WTC11 (cell line): Measurements from ENCODE around the gene NDUFAF8. TPM values are rescaled to one million over a fixed set of nuclear protein-coding genes. Genes with fewer than 3 reads are reported as not detected.

Source experiments
- ATAC-seq: fragments of 200-7000 bp; cut with Tn5 transposase; 2 replicates; pipeline ENCODE4 v1.10.0; 2021; ENCODE audit warnings: mild to moderate bottlenecking, moderate library complexity
- CTCF ChIA-PET: fragments of 300-600 bp; sonication (Branson Sonifier 250); formaldehyde crosslinking; loops from one replicate; lab custom pipeline; 2021; ENCODE audit warnings: antibody characterized with exemption; lab: Charles Lee
- POLR2A ChIA-PET: fragments of 350-600 bp; sonication (Branson Sonifier 250); formaldehyde crosslinking; loops from one replicate; lab custom pipeline; 2021; ENCODE audit warnings: antibody characterized with exemption; lab: Charles Lee
- DNase-seq: peaks from one replicate; pipeline ENCODE4 v3.0.0; 2021; ENCODE audit warnings: low spot score
- H3K27ac Mint-ChIP-seq: 2 replicates; pipeline ENCODE4 v1.8.0; 2021; ENCODE audit warnings: mixed read lengths
- H3K27me3 Mint-ChIP-seq: 2 replicates; pipeline ENCODE4 v1.8.0; 2021; ENCODE audit warnings: low read depth, mild to moderate bottlenecking, moderate library complexity, mixed read lengths
- H3K36me3 Mint-ChIP-seq: 2 replicates; pipeline ENCODE4 v1.8.0; 2021; ENCODE audit warnings: mixed read lengths
- H3K4me1 Mint-ChIP-seq: 2 replicates; pipeline ENCODE4 v1.8.0; 2022; ENCODE audit warnings: mixed read lengths
- H3K4me3 Mint-ChIP-seq: 2 replicates; pipeline ENCODE4 v1.8.0; 2021; ENCODE audit warnings: mild to moderate bottlenecking, moderate library complexity, mixed read lengths
- H3K9me3 Mint-ChIP-seq: 2 replicates; pipeline ENCODE4 v1.8.0; 2021; ENCODE audit warnings: mixed read lengths
- ATF1 ChIP-seq: sonication (generic); formaldehyde crosslinking; IDR thresholded peaks from 2 replicates; pipeline ENCODE4 v1.8.1; 2023; ENCODE audit warnings: mild to moderate bottlenecking, moderate library complexity, missing genetic modification reagents
- CBFB ChIP-seq: sonication (generic); formaldehyde crosslinking; IDR thresholded peaks from 2 replicates; pipeline ENCODE4 v1.8.1; 2022; ENCODE audit warnings: mild to moderate bottlenecking, low read depth, missing genetic modification reagents
- CREM ChIP-seq: sonication (generic); formaldehyde crosslinking; IDR thresholded peaks from 2 replicates; pipeline ENCODE4 v1.8.1; 2022; ENCODE audit warnings: mild to moderate bottlenecking, missing genetic modification reagents, moderate library complexity
- EMX1 ChIP-seq: fragments of 250-450 bp; sonication (Bioruptor Pico); IDR thresholded peaks from 2 replicates; pipeline ENCODE4 v1.8.0; 2021; ENCODE audit warnings: mild to moderate bottlenecking
- ETV6 ChIP-seq: sonication (generic); formaldehyde crosslinking; IDR thresholded peaks from 2 replicates; pipeline ENCODE4 v1.8.1; 2022; ENCODE audit warnings: mild to moderate bottlenecking, missing genetic modification reagents
- GABPB1 ChIP-seq: sonication (generic); formaldehyde crosslinking; IDR thresholded peaks from 2 replicates; pipeline ENCODE4 v1.8.1; 2023; ENCODE audit warnings: mild to moderate bottlenecking, missing genetic modification reagents
- HMGA2 ChIP-seq: fragments of 250-450 bp; sonication (Bioruptor Pico); IDR thresholded peaks from 2 replicates; pipeline ENCODE4 v1.4.0; 2021; ENCODE audit warnings: mild to moderate bottlenecking, moderate library complexity
- JAZF1 ChIP-seq: fragments of 250-450 bp; sonication (Bioruptor Pico); IDR thresholded peaks from 2 replicates; pipeline ENCODE4 v1.9.0; 2021; ENCODE audit warnings: moderate library complexity, mild to moderate bottlenecking, inconsistent platforms
- JUN ChIP-seq: sonication (generic); formaldehyde crosslinking; IDR thresholded peaks from 2 replicates; pipeline ENCODE4 v1.8.0; 2023; ENCODE audit warnings: mild to moderate bottlenecking, missing genetic modification reagents
- MXD4 ChIP-seq: fragments of 250-450 bp; sonication (Bioruptor Pico); IDR thresholded peaks from 2 replicates; pipeline ENCODE4 v1.8.0; 2021; ENCODE audit warnings: mild to moderate bottlenecking, moderate library complexity, borderline replicate concordance
- NFATC4 ChIP-seq: fragments of 250-450 bp; sonication (Bioruptor Pico); IDR thresholded peaks from 2 replicates; pipeline ENCODE4 v1.9.0; 2021; ENCODE audit warnings: mild to moderate bottlenecking
- NFYB ChIP-seq: sonication (generic); formaldehyde crosslinking; conservative IDR thresholded peaks from 2 replicates; pipeline ENCODE4 v1.8.0; 2022; ENCODE audit warnings: low read depth, missing genetic modification reagents
- NR2C2 ChIP-seq: sonication (generic); formaldehyde crosslinking; IDR thresholded peaks from 2 replicates; pipeline ENCODE4 v1.8.0; 2022; ENCODE audit warnings: mild to moderate bottlenecking, missing genetic modification reagents
- RORB ChIP-seq: fragments of 250-450 bp; sonication (Bioruptor Pico); IDR thresholded peaks from 2 replicates; pipeline ENCODE4 v1.9.0; 2021; ENCODE audit warnings: mild to moderate bottlenecking
- SMAD4 ChIP-seq: sonication (generic); formaldehyde crosslinking; IDR thresholded peaks from 2 replicates; pipeline ENCODE4 v1.8.0; 2022; ENCODE audit warnings: mild to moderate bottlenecking, missing genetic modification reagents
- SOX15 ChIP-seq: fragments of 250-450 bp; sonication (Bioruptor Pico); IDR thresholded peaks from 2 replicates; pipeline ENCODE4 v1.9.0; 2021; ENCODE audit warnings: mild to moderate bottlenecking
- total RNA-seq: library from RNA; stranded (reverse); gene quantifications from 3 replicates; pipeline ENCODE4 v1.2.3, GENCODE V29; 2021
- TF ChIP-seq, protein P1 (sequence below): sonication (generic); formaldehyde crosslinking; IDR thresholded peaks from 2 replicates; pipeline ENCODE4 v1.8.0; 2022; ENCODE audit warnings: mild to moderate bottlenecking, missing genetic modification reagents
- TF ChIP-seq, protein P2 (sequence below): sonication (generic); formaldehyde crosslinking; IDR thresholded peaks from 2 replicates; pipeline ENCODE4 v1.8.0; 2022; ENCODE audit warnings: mild to moderate bottlenecking, missing genetic modification reagents
- TF ChIP-seq, protein P3 (sequence below): sonication (generic); formaldehyde crosslinking; IDR thresholded peaks from 2 replicates; pipeline ENCODE4 v1.8.1; 2023; ENCODE audit warnings: mild to moderate bottlenecking, missing genetic modification reagents
- TF ChIP-seq, protein P4 (sequence below): fragments of 250-450 bp; sonication (Bioruptor Pico); IDR thresholded peaks from 2 replicates; pipeline ENCODE4 v1.9.0; 2021; ENCODE audit warnings: mild to moderate bottlenecking
- TF ChIP-seq, protein P5 (sequence below): sonication (generic); formaldehyde crosslinking; IDR thresholded peaks from 2 replicates; pipeline ENCODE4 v1.8.0; 2022; ENCODE audit warnings: mild to moderate bottlenecking, missing genetic modification reagents
- TF ChIP-seq, protein P6 (sequence below): sonication (generic); formaldehyde crosslinking; IDR thresholded peaks from 2 replicates; pipeline ENCODE4 v1.8.1; 2022; ENCODE audit warnings: missing genetic modification reagents, borderline replicate concordance
- TF ChIP-seq, protein P7 (sequence below): sonication (generic); formaldehyde crosslinking; IDR thresholded peaks from 2 replicates; pipeline ENCODE4 v1.8.0; 2023; ENCODE audit warnings: missing genetic modification reagents
- TF ChIP-seq, protein P8 (sequence below): sonication (generic); formaldehyde crosslinking; IDR thresholded peaks from 2 replicates; pipeline ENCODE4 v1.8.1; 2023; ENCODE audit warnings: mild to moderate bottlenecking, missing genetic modification reagents, moderate library complexity
- TF ChIP-seq, protein P9 (sequence below): fragments of 250-450 bp; sonication (Bioruptor Pico); IDR thresholded peaks from 2 replicates; pipeline ENCODE4 v1.8.0; 2021; ENCODE audit warnings: mild to moderate bottlenecking

The NDUFAF8 gene
- total RNA-seq, 1 experiment from 2014 or later: 73.0 TPM

DNA sequence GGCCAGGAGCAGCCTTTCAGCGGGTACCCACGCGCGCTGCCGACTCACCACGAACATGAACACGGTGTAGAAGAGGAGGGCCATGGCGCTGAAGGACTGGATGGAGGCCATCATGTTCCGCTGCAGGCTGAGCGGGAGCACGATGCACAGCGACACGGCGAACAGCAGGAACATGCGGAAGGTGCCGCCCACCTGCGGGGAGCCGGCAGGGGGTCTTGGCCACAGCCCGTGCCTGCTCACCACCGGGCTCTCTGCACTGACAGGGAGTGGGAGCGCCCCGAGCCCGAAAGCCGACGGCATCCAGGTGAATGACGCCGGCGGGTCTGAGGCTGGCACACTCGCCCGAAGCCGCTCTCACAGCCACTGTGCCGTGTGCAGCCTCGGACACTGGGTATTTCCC is 43.0 kb downstream of the NDUFAF8 start (continued):
- TF ChIP-seq, protein P1, sequence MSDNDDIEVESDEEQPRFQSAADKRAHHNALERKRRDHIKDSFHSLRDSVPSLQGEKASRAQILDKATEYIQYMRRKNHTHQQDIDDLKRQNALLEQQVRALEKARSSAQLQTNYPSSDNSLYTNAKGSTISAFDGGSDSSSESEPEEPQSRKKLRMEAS (CRISPR knock-in tag): no peak
- TF ChIP-seq, protein P2, sequence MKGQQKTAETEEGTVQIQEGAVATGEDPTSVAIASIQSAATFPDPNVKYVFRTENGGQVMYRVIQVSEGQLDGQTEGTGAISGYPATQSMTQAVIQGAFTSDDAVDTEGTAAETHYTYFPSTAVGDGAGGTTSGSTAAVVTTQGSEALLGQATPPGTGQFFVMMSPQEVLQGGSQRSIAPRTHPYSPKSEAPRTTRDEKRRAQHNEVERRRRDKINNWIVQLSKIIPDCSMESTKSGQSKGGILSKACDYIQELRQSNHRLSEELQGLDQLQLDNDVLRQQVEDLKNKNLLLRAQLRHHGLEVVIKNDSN (CRISPR knock-in tag): no peak
- no peak for TF ChIP-seq SOX15 (CRISPR knock-in tag)
- no peak for TF ChIP-seq SMAD4
- TF ChIP-seq NR2C2: no peak
- TF ChIP-seq, protein P3, sequence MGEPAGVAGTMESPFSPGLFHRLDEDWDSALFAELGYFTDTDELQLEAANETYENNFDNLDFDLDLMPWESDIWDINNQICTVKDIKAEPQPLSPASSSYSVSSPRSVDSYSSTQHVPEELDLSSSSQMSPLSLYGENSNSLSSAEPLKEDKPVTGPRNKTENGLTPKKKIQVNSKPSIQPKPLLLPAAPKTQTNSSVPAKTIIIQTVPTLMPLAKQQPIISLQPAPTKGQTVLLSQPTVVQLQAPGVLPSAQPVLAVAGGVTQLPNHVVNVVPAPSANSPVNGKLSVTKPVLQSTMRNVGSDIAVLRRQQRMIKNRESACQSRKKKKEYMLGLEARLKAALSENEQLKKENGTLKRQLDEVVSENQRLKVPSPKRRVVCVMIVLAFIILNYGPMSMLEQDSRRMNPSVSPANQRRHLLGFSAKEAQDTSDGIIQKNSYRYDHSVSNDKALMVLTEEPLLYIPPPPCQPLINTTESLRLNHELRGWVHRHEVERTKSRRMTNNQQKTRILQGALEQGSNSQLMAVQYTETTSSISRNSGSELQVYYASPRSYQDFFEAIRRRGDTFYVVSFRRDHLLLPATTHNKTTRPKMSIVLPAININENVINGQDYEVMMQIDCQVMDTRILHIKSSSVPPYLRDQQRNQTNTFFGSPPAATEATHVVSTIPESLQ (CRISPR knock-in tag): no peak

DNA sequence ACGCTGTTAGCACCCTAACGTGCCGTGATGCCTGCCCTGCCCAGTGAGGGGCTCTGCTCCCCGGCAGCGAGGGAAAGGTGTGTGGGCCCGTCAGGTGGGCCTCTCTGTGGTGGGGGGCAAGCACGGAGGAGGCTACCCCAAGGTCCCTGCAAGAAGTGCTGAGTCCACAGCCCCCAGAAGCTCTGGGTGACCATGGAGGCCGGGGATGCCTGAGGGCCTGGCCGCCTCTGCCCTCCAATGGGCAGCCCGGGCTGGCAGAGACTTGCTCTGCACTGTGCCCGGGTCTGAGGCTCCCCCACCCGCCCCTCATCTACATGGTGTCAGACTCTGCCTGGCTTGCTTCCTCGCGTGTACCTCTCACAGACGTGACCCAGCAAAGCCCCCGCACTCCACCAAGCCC is 43.8 kb downstream of the NDUFAF8 start:
- H3K36me3 Mint-ChIP-seq: 0 out of 2 replicates have a peak, but pooled peaks cover 3% of the 10 kb centered on the region
- H3K4me1 Mint-ChIP-seq: 0 out of 2 replicates have a peak, but pooled peaks cover 5% of the 10 kb centered on the region
- ChIA-PET CTCF (interaction anchor here (1.1 kb wide), 1 partner anchor 240 kb away, joined by 3 read pairs; no protein-coding TSS in a partner anchor), POLR2A (no interaction called here)
- DNase-seq: no peak
- H3K9me3 Mint-ChIP-seq: no peaks in the 10 kb centered on the region
- H3K27ac Mint-ChIP-seq: no peak overlapping the region
- H3K4me3 Mint-ChIP-seq: no peak overlapping the region
- TF ChIP-seq, protein P4, sequence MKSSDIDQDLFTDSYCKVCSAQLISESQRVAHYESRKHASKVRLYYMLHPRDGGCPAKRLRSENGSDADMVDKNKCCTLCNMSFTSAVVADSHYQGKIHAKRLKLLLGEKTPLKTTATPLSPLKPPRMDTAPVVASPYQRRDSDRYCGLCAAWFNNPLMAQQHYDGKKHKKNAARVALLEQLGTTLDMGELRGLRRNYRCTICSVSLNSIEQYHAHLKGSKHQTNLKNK: no peak
- TF ChIP-seq, protein P5, sequence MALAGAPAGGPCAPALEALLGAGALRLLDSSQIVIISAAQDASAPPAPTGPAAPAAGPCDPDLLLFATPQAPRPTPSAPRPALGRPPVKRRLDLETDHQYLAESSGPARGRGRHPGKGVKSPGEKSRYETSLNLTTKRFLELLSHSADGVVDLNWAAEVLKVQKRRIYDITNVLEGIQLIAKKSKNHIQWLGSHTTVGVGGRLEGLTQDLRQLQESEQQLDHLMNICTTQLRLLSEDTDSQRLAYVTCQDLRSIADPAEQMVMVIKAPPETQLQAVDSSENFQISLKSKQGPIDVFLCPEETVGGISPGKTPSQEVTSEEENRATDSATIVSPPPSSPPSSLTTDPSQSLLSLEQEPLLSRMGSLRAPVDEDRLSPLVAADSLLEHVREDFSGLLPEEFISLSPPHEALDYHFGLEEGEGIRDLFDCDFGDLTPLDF (CRISPR knock-in tag): no peak
- TF ChIP-seq CREM (CRISPR knock-in tag) (no peak), JAZF1 (CRISPR knock-in tag) (no peak), ATF1 (CRISPR knock-in tag) (no peak), ETV6 (CRISPR knock-in tag) (no peak), NFYB (CRISPR knock-in tag) (no peak), HMGA2 (CRISPR knock-in tag) (no peak), CBFB (CRISPR knock-in tag) (no peak), JUN (CRISPR knock-in tag) (no peak), EMX1 (CRISPR knock-in tag) (no peak), GABPB1 (CRISPR knock-in tag) (no peak), NFATC4 (no peak), RORB (CRISPR knock-in tag) (no peak), MXD4 (no peak)
- TF ChIP-seq, protein P1 (CRISPR knock-in tag): no peak
- TF ChIP-seq, protein P6, sequence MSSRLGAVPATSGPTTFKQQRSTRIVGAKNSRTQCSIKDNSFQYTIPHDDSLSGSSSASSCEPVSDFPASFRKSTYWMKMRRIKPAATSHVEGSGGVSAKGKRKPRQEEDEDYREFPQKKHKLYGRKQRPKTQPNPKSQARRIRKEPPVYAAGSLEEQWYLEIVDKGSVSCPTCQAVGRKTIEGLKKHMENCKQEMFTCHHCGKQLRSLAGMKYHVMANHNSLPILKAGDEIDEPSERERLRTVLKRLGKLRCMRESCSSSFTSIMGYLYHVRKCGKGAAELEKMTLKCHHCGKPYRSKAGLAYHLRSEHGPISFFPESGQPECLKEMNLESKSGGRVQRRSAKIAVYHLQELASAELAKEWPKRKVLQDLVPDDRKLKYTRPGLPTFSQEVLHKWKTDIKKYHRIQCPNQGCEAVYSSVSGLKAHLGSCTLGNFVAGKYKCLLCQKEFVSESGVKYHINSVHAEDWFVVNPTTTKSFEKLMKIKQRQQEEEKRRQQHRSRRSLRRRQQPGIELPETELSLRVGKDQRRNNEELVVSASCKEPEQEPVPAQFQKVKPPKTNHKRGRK (CRISPR knock-in tag): no peak
- TF ChIP-seq, protein P7, sequence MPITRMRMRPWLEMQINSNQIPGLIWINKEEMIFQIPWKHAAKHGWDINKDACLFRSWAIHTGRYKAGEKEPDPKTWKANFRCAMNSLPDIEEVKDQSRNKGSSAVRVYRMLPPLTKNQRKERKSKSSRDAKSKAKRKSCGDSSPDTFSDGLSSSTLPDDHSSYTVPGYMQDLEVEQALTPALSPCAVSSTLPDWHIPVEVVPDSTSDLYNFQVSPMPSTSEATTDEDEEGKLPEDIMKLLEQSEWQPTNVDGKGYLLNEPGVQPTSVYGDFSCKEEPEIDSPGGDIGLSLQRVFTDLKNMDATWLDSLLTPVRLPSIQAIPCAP (CRISPR knock-in tag): no peak
- TF ChIP-seq, protein P8, sequence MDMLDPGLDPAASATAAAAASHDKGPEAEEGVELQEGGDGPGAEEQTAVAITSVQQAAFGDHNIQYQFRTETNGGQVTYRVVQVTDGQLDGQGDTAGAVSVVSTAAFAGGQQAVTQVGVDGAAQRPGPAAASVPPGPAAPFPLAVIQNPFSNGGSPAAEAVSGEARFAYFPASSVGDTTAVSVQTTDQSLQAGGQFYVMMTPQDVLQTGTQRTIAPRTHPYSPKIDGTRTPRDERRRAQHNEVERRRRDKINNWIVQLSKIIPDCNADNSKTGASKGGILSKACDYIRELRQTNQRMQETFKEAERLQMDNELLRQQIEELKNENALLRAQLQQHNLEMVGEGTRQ (CRISPR knock-in tag): no peak
- TF ChIP-seq, protein P9, sequence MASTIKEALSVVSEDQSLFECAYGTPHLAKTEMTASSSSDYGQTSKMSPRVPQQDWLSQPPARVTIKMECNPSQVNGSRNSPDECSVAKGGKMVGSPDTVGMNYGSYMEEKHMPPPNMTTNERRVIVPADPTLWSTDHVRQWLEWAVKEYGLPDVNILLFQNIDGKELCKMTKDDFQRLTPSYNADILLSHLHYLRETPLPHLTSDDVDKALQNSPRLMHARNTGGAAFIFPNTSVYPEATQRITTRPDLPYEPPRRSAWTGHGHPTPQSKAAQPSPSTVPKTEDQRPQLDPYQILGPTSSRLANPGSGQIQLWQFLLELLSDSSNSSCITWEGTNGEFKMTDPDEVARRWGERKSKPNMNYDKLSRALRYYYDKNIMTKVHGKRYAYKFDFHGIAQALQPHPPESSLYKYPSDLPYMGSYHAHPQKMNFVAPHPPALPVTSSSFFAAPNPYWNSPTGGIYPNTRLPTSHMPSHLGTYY (CRISPR knock-in tag): no peak
- TF ChIP-seq, all 79 proteins: peak for 0
- no peaks in the 10 kb centered on the region for H3K27me3 Mint-ChIP-seq
- no peak for ATAC-seq
